ENCODE data around the gene APBA2. TPM values are rescaled to one million over a fixed set of nuclear protein-coding genes. Genes with fewer than 3 reads are reported as not detected.

The APBA2 gene
- total and polyA plus RNA-seq, 10 of the 15 experiments (the other 5 are each of a cell fraction or from before 2014, with no cell fraction given), result 0.06 to 0.26 (median 0.07) TPM; not detected in 7

DNA sequence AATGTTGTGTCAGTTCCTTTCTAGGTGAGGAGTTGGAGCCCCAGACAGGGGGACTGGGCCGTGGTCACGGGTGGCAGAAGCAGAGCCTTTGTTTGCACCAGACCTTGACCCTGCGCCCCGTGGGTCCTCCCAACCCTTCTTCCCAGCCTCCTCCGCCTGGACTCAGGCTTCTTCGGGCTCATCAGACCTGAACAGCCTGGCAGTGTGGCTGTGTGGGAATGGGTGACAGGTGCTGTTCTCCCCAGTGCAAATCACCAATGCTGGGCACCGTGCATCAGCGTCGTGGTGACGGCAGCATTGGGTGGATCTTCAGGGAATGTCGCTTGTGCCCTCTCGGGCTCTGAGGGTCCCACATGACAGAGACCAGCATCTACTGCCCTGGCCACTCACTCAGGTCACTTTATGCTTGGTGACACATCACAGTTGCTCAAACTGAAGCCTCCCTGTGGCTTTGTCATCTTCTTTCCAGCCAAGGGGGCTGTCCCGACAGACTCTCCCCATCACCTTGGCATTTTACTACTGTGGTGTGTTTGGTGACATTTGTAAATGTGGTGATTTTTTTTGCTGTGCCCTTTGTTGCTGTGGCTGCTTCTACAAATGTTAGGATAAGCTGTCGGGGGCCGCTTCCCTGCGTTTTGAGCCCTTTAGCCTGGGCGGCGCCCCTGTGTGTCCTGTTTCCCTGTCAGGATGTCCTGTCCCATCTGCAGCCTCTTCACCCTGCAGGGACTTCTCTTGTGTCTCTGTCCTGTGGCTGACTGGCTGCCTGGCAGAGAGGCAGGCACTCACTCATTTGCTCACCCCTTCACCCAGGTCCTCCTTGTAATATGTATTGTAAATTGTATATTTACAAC lies 14.5 kb downstream of the APBA2 start:
- BruUV-seq (replicated peaks), result no TSS peak
- SMC1A ChIA-PET (ENCODE audit: uncharacterized antibody, unreplicated experiment), result no interaction called here
- H3K79me2 ChIP-seq (ENCODE audit: control insufficient read depth, insufficient read depth, low read length), result no peaks in the 10 kb centered on the region
- no peaks in the 10 kb centered on the region; the same call in 1 of the 2 replicates for H3K4me1 ChIP-seq (ENCODE audit: control insufficient read depth, insufficient read depth, low read length)
- 50% methylated on average over 18 of the region's 18 CpGs for WGBS (ENCODE audit: insufficient coverage, insufficient replicate concordance, low lambda C conversion rate, missing lambda C conversion rate)
- RAD21 ChIA-PET (ENCODE audit: unreplicated experiment), result no interaction called here
- H2AFZ ChIP-seq (ENCODE audit: control insufficient read depth, low read depth, low read length), result no peak overlapping the region
- H3K4me2 ChIP-seq (ENCODE audit: control insufficient read depth, insufficient read depth), result no peak overlapping the region
- H3K27me3 ChIP-seq (replicated peaks in 1 of 2; ENCODE audit: control insufficient read depth in 2 of 2, insufficient read depth in 2 of 2, low read length in 1 of 2), result no peaks in the 10 kb centered on the region
- H3K36me3 ChIP-seq (ENCODE audit: control insufficient read depth in 2 of 2, insufficient read depth in 2 of 2, low read length in 1 of 2), result no peaks in the 10 kb centered on the region
- H3K4me3 ChIP-seq, result no peak overlapping the region
- no peak for FAIRE-seq
- DNase-seq (ENCODE audit: low read depth, low spot score), result no peak
- intact Hi-C loops (cut with micrococcal nuclease; ENCODE audit: unreplicated experiment) (no loop called here), in situ Hi-C loops (cut with MboI) (no loop called here)
- POLR2A ChIA-PET, result no interaction called here
- no peaks in the 10 kb centered on the region for H4K20me1 ChIP-seq (ENCODE audit: control insufficient read depth, insufficient read depth)
- CTCF ChIA-PET, result no interaction called here
- H3K27ac ChIP-seq (ENCODE audit: control insufficient read depth, insufficient read depth), result no peak overlapping the region
- TF ChIP-seq NR2C2 (IDR thresholded peaks at IDR 0.05; ENCODE audit: borderline replicate concordance, control insufficient read depth, insufficient read length, low read depth) (no peak), ETV6 (conservative IDR thresholded peaks at IDR 0.05 in 1 of 2, IDR thresholded peaks at IDR 0.05 in 1 of 2; ENCODE audit: borderline replicate concordance in 1 of 2, low read depth in 1 of 2) (no peak), STAT1 (conservative IDR thresholded peaks at IDR 0.05) (no peak), SRF (IDR thresholded peaks at IDR 0.05; ENCODE audit: low read depth in 2 of 2, low read length in 2 of 2) (no peak), NBN (IDR thresholded peaks at IDR 0.05) (no peak), CHD2 (IDR thresholded peaks at IDR 0.05; ENCODE audit: borderline replicate concordance, low read depth, low read length) (no peak), CBX5 (IDR thresholded peaks at IDR 0.05; ENCODE audit: low read depth) (no peak)
- TF ChIP-seq, protein P1, sequence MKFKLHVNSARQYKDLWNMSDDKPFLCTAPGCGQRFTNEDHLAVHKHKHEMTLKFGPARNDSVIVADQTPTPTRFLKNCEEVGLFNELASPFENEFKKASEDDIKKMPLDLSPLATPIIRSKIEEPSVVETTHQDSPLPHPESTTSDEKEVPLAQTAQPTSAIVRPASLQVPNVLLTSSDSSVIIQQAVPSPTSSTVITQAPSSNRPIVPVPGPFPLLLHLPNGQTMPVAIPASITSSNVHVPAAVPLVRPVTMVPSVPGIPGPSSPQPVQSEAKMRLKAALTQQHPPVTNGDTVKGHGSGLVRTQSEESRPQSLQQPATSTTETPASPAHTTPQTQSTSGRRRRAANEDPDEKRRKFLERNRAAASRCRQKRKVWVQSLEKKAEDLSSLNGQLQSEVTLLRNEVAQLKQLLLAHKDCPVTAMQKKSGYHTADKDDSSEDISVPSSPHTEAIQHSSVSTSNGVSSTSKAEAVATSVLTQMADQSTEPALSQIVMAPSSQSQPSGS (IDR thresholded peaks at IDR 0.05; ENCODE audit: low read length), result no peak
- TF ChIP-seq, protein P2, sequence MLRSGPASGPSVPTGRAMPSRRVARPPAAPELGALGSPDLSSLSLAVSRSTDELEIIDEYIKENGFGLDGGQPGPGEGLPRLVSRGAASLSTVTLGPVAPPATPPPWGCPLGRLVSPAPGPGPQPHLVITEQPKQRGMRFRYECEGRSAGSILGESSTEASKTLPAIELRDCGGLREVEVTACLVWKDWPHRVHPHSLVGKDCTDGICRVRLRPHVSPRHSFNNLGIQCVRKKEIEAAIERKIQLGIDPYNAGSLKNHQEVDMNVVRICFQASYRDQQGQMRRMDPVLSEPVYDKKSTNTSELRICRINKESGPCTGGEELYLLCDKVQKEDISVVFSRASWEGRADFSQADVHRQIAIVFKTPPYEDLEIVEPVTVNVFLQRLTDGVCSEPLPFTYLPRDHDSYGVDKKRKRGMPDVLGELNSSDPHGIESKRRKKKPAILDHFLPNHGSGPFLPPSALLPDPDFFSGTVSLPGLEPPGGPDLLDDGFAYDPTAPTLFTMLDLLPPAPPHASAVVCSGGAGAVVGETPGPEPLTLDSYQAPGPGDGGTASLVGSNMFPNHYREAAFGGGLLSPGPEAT (IDR thresholded peaks at IDR 0.05; ENCODE audit: low read depth), result no peak
- no peak overlapping the region for H3K9ac ChIP-seq (ENCODE audit: control insufficient read depth, insufficient read depth, low read length)
- no peaks in the 10 kb centered on the region for H3K9me3 ChIP-seq (replicated peaks; ENCODE audit: control insufficient read depth, insufficient read depth, low read length)
- ATAC-seq, result no peak
